Central memory CD8-positive, alpha-beta T cell (primary cell): ENCODE results near the gene NHS.
A peak's percentile ranks its signal among the peaks of the same experiment; 100 is the strongest.

Source experiments
- ATAC-seq: fragments of 150-1000 bp; cut with Tn5 transposase; replicated peaks from 2 replicates; pipeline ENCODE4 v1.10.0; 2022; ENCODE audit warnings: mild to moderate bottlenecking, moderate FRiP score, moderate number of reproducible peaks; ENCODE audit not compliant: poor library complexity, severe bottlenecking; ENCODE audit errors: extremely low read depth
- DNase-seq, 2 donors: peaks; one replicate each; pipeline ENCODE4 v3.0.0; 2021; ENCODE audit warnings: low spot score in 2 of 2
- H3K27ac Mint-ChIP-seq: one replicate; pipeline ENCODE4 v1.8.0; 2022; ENCODE audit warnings: low read depth, mild to moderate bottlenecking, moderate library complexity, mixed read lengths
- H3K27me3 Mint-ChIP-seq: one replicate; pipeline ENCODE4 v1.8.0; 2022; ENCODE audit warnings: mixed read lengths
- H3K36me3 Mint-ChIP-seq: one replicate; pipeline ENCODE4 v1.8.0; 2022; ENCODE audit warnings: mild to moderate bottlenecking, moderate library complexity, mixed read lengths; ENCODE audit not compliant: insufficient read depth
- H3K4me1 Mint-ChIP-seq: one replicate; pipeline ENCODE4 v1.8.0; 2022; ENCODE audit warnings: mixed read lengths
- H3K4me3 Mint-ChIP-seq: one replicate; pipeline ENCODE4 v1.8.0; 2022; ENCODE audit warnings: mild to moderate bottlenecking, moderate library complexity, mixed read lengths
- H3K9me3 Mint-ChIP-seq: one replicate; pipeline ENCODE4 v1.8.0; 2022; ENCODE audit warnings: mixed read lengths

Gene NHS

DNA sequence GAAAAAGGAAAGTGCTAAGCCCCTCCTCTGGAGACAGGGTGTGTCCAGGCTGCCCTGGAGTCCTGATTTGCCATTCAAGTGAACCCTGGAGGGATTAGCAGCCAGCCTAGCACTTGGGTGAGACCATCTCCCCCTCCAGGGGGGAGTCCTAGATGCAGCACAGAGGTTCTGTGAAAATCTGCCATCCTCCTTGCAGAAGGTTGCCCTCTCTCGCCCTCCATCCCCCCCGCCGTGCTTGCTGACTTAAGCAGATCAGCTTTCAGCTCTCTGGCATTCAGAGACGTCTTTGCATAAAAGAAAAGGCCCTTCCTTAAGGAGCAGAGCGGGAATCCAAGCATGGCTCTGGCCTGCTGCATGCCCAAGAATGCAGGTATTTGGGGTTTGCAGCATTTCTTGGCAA is 260.2 kb downstream of the NHS start:
- Mint-ChIP-seq H3K36me3 (no peaks in the 10 kb centered on the region), H3K27me3 (no peaks in the 10 kb centered on the region), H3K4me1 (peaks cover 6% of the 10 kb centered on the region), H3K27ac (no peak overlapping the region), H3K9me3 (no peaks in the 10 kb centered on the region), H3K4me3 (no peak overlapping the region)
- DNase-seq (no peak), ATAC-seq (no peak)

DNA sequence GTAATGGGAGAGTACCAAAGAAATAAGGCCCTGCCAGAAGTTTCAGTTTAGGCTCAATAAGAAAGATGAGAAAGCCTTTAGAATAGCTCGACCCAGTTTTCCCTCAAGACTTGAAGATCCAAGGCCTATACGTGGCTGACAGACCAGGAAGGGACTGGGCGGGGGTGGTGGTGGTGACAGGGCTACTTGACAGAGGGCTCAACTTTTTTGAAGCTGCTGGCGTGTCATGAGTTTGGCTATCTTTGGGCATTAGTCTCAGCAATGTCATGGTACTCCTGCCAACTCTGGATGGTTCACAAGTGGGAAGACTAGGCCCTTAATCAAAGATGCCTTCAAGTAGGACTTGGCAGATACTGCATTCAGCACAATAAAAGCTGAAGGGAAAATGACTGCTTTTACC is 262.2 kb downstream of the NHS start:
- H3K4me3 Mint-ChIP-seq, result no peak overlapping the region
- no peak overlapping the region for H3K27ac Mint-ChIP-seq
- H3K4me1 Mint-ChIP-seq, result peaks cover 6% of the 10 kb centered on the region
- H3K27me3 Mint-ChIP-seq, result no peaks in the 10 kb centered on the region
- DNase-seq (no peak), ATAC-seq (no peak)
- H3K9me3 Mint-ChIP-seq, result no peaks in the 10 kb centered on the region
- no peaks in the 10 kb centered on the region for H3K36me3 Mint-ChIP-seq

DNA sequence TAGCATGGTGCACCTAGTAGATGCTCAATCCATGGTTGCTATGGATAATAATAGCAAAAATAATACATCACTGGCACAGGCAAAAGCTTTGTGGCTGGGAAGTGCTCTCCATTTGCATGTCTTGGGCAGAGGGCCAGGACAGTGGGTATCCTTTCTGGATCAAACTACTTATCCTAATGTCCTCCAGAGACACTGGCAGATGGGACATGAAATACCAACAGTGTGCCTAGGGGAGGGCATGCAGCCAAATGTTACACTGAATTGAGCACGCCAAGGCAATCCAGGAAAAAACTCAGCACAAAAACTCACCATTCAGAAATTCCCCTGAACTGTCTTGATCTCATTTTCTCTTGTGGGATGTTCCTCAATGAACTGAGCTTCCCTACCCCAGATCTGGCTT is 263.7 kb downstream of the NHS start:
- Mint-ChIP-seq H3K4me1 (no peaks in the 10 kb centered on the region), H3K4me3 (no peak overlapping the region), H3K9me3 (no peaks in the 10 kb centered on the region), H3K36me3 (peaks cover 2% of the 10 kb centered on the region), H3K27ac (no peak overlapping the region), H3K27me3 (no peaks in the 10 kb centered on the region)
- no peak for ATAC-seq
- DNase-seq, result no peak

DNA sequence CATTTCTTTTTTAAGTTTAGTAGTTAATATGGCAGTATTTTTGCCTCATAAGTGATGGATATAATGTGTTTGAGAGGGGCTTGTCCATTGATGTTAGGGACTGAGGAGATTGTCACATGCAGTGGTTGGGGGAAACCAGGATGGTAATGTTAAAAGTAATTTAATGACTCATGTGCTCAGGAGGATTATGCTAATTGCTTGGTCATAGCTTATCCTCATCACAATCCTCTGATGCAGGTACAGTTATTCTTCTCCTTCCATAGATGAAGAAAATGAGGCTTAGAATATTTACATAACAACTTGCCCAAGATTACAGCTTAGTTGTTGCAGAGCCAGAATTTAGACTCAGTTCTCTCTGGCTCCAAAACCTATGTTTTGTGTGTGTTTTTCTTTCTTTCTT is 267.9 kb downstream of the NHS start:
- ATAC-seq (no peak), DNase-seq (no peak)
- no peaks in the 10 kb centered on the region for H3K4me1 Mint-ChIP-seq
- no peak overlapping the region for H3K4me3 Mint-ChIP-seq
- no peak overlapping the region for H3K27ac Mint-ChIP-seq
- peaks cover 2% of the 10 kb centered on the region for H3K36me3 Mint-ChIP-seq
- H3K9me3 Mint-ChIP-seq, result no peaks in the 10 kb centered on the region
- H3K27me3 Mint-ChIP-seq, result no peaks in the 10 kb centered on the region

DNA sequence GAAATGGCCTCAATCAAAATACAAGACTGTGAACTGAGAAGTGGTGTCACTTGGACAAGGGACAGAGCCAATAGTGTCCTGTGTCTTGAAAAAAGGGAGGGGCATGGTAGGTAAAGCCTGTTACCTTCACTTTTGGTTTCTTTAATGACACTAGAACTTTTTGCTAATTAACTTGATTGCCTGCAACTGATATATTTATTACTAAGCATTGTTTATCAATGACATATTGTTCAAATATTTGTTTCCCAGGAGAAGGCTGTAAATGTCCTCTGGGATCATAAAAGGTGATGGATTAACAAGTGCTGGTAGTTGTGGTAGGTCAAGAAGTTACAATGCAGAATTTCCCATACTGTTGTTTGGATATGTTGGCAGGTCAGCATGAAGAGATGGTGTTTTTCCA is 268.5 kb downstream of the NHS start:
- peaks cover 2% of the 10 kb centered on the region for H3K36me3 Mint-ChIP-seq
- no peaks in the 10 kb centered on the region for H3K4me1 Mint-ChIP-seq
- DNase-seq (no peak), ATAC-seq (no peak)
- no peak overlapping the region for H3K27ac Mint-ChIP-seq
- no peaks in the 10 kb centered on the region for H3K27me3 Mint-ChIP-seq
- H3K9me3 Mint-ChIP-seq, result no peaks in the 10 kb centered on the region
- H3K4me3 Mint-ChIP-seq, result no peak overlapping the region

DNA sequence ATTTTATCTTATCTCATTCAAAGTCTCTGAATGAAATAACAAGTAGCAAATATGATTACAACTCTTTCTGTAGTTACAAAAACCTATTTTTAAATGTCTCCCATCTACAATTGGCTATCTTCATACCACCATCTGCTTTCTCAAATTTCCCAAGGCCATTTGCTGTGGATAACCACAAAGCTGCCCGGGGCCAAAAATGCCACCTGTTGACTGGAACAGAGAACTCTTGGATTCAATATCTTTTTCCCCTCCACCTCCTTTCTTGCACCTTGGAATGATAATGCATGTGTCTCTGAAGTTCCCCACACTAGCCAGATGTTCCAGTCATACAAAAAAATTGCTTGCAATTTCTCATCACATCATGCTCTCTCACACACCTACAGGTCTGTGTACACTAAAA is 269.0 kb downstream of the NHS start:
- Mint-ChIP-seq H3K9me3 (no peaks in the 10 kb centered on the region), H3K36me3 (peaks cover 2% of the 10 kb centered on the region), H3K27me3 (no peaks in the 10 kb centered on the region), H3K27ac (no peak overlapping the region), H3K4me3 (no peak overlapping the region), H3K4me1 (no peaks in the 10 kb centered on the region)
- DNase-seq (no peak), ATAC-seq (no peak)

DNA sequence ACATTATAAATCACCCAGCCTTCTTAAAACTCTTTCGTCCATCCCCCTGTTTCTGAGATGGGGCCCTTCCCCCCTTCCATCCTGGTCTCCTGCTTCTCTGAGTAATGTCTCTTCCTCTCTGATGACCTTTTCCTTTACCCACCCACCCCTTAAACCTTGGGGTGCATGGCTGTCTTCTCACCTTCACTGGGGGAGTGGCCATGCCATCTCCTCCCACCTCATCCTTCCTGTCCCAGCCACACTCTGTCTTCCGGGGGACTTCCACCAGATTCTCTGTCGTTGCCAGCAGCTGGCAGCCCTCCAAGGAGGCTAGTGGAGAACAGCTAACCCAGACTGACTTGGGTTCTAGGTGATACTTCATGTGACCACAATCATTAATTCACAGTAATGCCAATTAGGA is 279.1 kb downstream of the NHS start:
- ATAC-seq, result peak; percentile 57
- peak overlapping the region; percentile 81 for H3K27ac Mint-ChIP-seq
- no peak overlapping the region for H3K4me3 Mint-ChIP-seq

DNA sequence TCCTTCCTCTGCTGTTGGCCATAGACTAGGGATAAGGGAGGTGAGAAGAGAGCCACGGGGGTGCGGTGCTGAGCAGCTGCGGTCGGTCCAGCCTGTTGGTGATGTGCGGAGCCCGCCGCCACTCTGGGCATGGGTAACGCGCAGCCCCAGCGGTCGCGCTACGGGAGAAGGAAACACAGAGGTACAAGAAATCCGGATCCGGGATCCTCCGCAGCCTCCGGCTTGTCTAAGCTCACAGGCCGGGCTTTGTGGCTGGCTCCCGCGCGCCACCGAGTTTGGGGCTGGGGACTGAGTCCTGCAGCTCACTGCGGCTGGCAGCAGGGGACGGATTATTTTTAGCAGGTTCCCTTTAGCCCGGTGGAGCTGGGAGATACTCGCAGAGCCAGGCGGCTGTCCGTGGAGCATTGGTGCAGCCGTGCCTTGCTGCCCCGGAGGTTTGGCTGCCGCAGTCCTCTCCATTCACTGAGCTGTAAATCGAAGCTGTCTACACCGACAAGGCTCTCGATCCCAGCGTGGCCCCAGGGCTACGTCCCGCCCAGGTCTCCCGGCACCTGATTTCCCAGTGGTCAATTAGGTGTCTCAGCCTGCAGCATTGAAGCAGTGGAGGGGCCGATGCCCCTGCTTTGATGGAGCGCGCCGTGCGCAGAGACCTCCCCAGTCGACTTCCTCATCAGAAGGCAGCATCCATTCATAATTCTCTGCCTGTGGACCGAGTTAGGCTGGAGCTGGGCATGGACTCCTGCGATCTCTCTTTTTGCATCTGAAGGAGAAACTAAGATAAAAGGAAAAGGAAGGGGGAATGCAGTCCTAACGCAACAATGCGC is 280.4 kb downstream of the NHS start:
- no peak overlapping the region for H3K27ac Mint-ChIP-seq
- ATAC-seq, result peak; percentile 44
- H3K4me1 Mint-ChIP-seq, result peaks cover 13% of the 10 kb centered on the region
- peaks cover 2% of the 10 kb centered on the region for H3K36me3 Mint-ChIP-seq
- H3K27me3 Mint-ChIP-seq, result peaks cover 20% of the 10 kb centered on the region
- H3K4me3 Mint-ChIP-seq, result peak overlapping the region; percentile 81
- peaks cover 5% of the 10 kb centered on the region for H3K9me3 Mint-ChIP-seq
- no peak for DNase-seq

More for the DNA sequence above, 279.1 kb downstream of the NHS start:
- H3K9me3 Mint-ChIP-seq, result peaks cover 5% of the 10 kb centered on the region
- peaks cover 2% of the 10 kb centered on the region for H3K36me3 Mint-ChIP-seq
- peaks cover 20% of the 10 kb centered on the region for H3K27me3 Mint-ChIP-seq
- H3K4me1 Mint-ChIP-seq, result peaks cover 13% of the 10 kb centered on the region
- peak in 1 of 2 donors; percentile 21 for DNase-seq

DNA sequence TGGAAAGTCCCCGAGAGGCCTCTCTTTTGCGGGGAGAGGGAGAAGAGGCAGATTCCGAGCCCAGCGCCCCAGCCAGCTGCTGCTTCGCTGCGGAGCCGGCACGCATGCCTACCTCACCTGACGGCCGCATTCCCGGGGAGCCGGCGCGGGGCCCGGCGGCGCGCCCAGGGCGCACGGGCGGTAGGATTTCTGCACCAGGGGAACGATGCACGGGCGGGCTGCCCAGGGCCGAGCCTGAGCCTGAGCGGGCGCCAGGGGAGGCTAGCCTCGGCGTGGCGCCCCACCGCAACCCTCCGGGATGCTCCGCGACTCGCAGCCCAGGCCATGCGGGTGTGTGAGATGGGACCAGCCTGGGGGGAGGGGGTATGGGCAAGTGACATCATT is 281.0 kb downstream of the NHS start:
- ATAC-seq, result no peak
- Mint-ChIP-seq H3K9me3 (peaks cover 5% of the 10 kb centered on the region), H3K27ac (no peak overlapping the region), H3K4me3 (peak overlapping the region; percentile 81), H3K36me3 (peaks cover 2% of the 10 kb centered on the region), H3K4me1 (peaks cover 13% of the 10 kb centered on the region), H3K27me3 (peaks cover 20% of the 10 kb centered on the region)
- DNase-seq, result no peak

DNA sequence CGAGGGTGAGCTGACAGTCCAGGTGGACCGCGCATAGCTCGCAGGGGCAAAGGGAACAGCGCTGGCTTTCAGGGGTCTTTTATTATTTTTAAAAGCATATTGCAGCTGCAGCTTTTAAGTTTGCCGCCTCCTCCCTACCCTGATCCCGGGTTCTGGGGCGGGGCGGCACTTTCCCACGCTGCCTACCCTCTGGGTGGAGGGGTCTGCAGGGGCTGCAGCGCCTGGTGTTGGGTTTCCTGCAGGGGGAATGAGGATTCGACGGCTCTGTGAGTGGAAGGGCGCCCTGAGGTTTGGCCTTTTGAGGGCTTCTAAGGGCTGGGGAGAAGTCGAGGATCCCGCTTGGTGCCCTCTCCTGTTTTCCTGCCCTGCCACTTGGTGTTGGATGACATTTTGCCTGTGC is 281.6 kb downstream of the NHS start:
- no peak overlapping the region for H3K4me3 Mint-ChIP-seq

DNA sequence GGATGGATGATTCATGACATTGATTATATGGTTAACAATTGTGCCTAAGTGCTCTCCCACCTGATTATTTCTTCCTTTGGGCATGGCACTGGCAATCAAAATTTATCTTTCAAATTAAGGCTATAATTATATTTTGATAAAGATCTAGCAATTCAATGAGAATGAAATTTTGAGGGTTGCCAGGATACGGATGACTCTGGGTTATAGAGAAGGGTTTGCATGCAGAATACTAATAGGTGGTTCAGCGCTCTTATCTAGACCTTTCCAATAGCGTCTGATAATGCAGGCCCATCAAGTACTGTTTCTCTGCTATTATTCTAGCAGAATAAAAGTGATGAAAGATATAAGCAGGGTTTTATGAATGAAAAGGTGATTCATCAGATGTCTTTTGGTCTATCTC is 287.4 kb downstream of the NHS start:
- H3K9me3 Mint-ChIP-seq, result no peaks in the 10 kb centered on the region
- H3K27me3 Mint-ChIP-seq, result no peaks in the 10 kb centered on the region
- DNase-seq, result no peak
- no peak overlapping the region for H3K4me3 Mint-ChIP-seq
- ATAC-seq, result no peak
- no peak overlapping the region for H3K27ac Mint-ChIP-seq
- no peaks in the 10 kb centered on the region for H3K36me3 Mint-ChIP-seq
- H3K4me1 Mint-ChIP-seq, result no peaks in the 10 kb centered on the region

More for the DNA sequence above, 281.6 kb downstream of the NHS start:
- H3K27me3 Mint-ChIP-seq, result peaks cover 20% of the 10 kb centered on the region
- H3K36me3 Mint-ChIP-seq, result peaks cover 2% of the 10 kb centered on the region
- peaks cover 13% of the 10 kb centered on the region for H3K4me1 Mint-ChIP-seq
- ATAC-seq (no peak), DNase-seq (no peak)
- H3K9me3 Mint-ChIP-seq, result peaks cover 5% of the 10 kb centered on the region
- no peak overlapping the region for H3K27ac Mint-ChIP-seq

DNA sequence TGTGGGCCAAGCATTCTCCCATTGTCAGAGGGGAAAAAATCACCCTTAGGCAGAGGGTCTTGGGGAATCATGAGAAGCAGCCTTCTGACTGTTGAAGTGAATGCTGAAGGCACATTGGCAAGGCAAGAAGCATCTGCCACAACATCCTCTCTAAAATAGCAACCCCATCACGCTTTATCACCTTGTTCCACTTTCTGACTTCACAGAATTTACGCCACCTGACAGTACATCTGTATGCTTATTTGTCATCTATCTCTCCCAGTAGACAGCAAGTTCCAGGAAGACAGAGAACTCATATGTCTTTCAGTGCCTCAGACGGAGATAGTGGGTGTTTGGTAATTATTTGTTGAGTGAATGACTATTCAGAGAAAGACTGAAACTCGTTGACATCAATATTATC is 293.9 kb downstream of the NHS start:
- Mint-ChIP-seq H3K4me1 (no peaks in the 10 kb centered on the region), H3K27ac (no peak overlapping the region), H3K9me3 (peaks cover 5% of the 10 kb centered on the region), H3K36me3 (no peaks in the 10 kb centered on the region), H3K4me3 (no peak overlapping the region), H3K27me3 (no peaks in the 10 kb centered on the region)
- ATAC-seq, result no peak
- no peak for DNase-seq

DNA sequence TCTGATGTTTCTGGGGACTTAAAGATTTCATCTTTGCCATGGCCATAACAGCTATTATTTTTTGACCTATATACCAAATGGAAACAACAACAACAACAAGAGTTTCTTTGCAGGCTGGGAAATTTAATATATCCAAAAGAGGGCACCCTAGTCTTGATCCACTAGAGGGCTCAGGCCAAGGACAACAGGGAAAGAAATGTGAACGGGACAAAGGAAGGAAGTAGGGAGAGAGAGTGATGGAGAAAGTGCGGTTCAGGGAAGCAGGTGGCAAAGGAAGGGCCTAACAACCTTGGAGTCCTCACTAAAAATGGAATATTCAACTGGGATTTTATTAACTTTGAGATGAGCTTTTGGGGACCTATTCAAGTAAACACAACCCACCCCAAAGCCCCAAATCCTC is 294.5 kb downstream of the NHS start:
- Mint-ChIP-seq H3K27me3 (no peaks in the 10 kb centered on the region), H3K4me3 (no peak overlapping the region), H3K4me1 (no peaks in the 10 kb centered on the region), H3K36me3 (no peaks in the 10 kb centered on the region), H3K9me3 (peaks cover 5% of the 10 kb centered on the region), H3K27ac (no peak overlapping the region)
- ATAC-seq (no peak), DNase-seq (no peak)
